Left ventricle myocardium inferior (tissue), 1 donor: ENCODE measurements around the gene GORASP1. TPM values are rescaled to one million over a fixed set of nuclear protein-coding genes. Genes with fewer than 3 reads are reported as not detected.

Experiments
- DNase-seq: peaks from one replicate; pipeline ENCODE4 v3.0.0-alpha.2; 2020
- H3K27ac ChIP-seq: fragments of 200-600 bp; replicated peaks from 2 replicates; pipeline ENCODE4 v1.8.0; 2021
- H3K27me3 ChIP-seq: fragments of 200-600 bp; 2 replicates; pipeline ENCODE4 v1.8.0; 2021; ENCODE audit warnings: low read depth
- H3K36me3 ChIP-seq: fragments of 200-600 bp; 2 replicates; pipeline ENCODE4 v1.8.0; 2021
- H3K4me1 ChIP-seq: fragments of 200-600 bp; 2 replicates; pipeline ENCODE4 v1.8.0; 2021
- H3K4me3 ChIP-seq: fragments of 200-600 bp; 2 replicates; pipeline ENCODE4 v1.8.0; 2021; ENCODE audit warnings: mild to moderate bottlenecking, moderate library complexity
- H3K9me3 ChIP-seq: fragments of 200-600 bp; replicated peaks from 2 replicates; pipeline ENCODE4 v1.8.0; 2021
- CTCF ChIP-seq: fragments of 200-600 bp; IDR thresholded peaks from 2 replicates; pipeline ENCODE4 v1.8.0; 2021; ENCODE audit warnings: antibody characterized with exemption, mild to moderate bottlenecking, borderline replicate concordance
- intact Hi-C: fragments of 100-400 bp; cut with micrococcal nuclease; formaldehyde crosslinking; loops from one replicate; pipeline ENCODE4 v1.11.0; 2022
- total RNA-seq: library from RNA; stranded (reverse); fragmentation: NEBNext Ultra II Directional; extraction: Animal tissue kit (Norgen Biotek cat#: 25700); gene quantifications from one replicate; pipeline ENCODE4 v1.2.1, GENCODE V29; 2021
- donor health status: DM: no; HTN: yes; CAD: no; lungs with severe emphysema.

Gene GORASP1
- total RNA-seq, 1 donor from 2014 or later, result 54.0 TPM

DNA sequence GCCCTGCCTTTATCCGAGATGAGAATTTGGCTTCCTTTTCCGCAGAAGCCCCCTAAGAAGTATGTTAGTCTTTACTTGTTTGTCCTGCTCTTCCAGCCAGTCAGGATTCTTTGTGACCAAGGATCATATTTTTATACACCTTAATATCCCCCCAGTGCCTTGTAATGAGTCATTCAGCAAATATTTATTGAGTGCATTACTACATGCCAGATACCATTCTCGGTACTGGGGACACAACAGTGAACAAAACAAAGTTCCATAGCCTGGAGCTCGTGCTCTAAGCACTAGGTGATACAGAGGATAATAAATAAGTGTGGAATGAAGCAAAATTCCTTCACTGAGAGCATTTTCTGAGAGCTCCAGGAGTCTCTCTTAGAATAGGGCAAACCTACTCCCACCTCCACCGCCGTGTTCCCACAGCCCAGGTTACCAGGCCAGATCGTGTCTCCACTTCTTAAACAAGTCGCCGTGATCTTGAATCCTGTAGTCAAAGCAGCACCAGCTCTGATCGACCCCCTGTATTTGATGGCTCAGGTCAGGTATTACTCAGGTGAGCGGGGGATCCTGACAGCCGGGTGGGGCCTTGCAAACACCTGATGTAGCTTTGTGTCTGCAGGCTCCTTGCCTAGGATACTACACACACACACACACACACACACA, 18.5 kb upstream of the GORASP1 start:
- DNase-seq, result no peak
- Histone ChIP-seq H3K27me3 (no peaks in the 10 kb centered on the region), H3K4me1 (peaks cover 11% of the 10 kb centered on the region), H3K9me3 (no peaks in the 10 kb centered on the region), H3K36me3 (no peaks in the 10 kb centered on the region), H3K4me3 (no peak overlapping the region), H3K27ac (no peak overlapping the region)
- intact Hi-C loops, result loop anchor here (5.0 kb wide), 1 partner anchor 161 kb away; no protein-coding TSS in a partner anchor
- TF ChIP-seq CTCF, result no peak

DNA sequence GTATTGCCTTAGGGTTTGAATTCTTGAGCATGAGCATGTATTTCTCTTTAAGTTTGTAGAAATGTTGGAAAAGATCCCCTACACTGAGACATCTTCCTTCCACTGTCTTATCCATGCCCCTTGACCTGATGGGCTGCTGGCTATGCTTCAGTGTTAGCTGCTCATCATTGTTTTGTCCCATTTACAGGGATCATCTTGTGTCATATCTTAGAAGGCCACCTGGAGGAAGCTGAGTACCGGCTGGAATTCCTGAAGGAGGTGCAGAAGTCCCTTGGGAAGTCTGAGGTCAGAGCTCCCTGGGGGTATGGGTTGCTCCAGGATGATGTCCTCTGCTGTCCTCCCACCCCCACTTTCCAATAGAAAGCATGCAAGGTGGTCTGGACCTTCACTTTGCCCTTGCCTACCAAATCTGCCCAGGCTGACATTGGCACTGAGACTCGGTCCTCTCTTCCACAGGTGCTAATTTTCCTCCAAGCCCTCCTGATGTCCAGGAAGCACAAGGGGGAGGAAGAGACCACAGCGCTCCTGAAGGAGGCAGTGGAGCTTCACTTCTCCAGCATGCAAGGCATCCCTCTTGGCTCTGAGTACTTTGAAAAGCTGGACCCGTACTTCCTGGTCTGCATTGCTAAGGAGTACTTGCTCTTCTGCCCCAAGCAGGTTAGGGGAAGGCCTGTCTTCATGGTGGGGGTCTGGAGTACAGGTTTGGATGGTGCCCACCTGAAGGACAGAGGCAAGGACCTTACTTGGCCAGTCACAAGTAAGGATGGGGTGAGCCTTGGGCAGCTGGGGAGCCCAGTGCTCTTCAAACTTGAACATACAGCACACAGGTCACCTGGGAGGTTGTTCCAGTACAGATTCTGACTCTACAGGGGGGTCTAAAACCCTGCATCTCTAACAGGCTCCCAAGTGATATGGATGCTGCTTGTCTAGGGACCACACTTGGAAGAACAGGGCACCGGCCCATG, 17.7 kb upstream of the GORASP1 start:
- Histone ChIP-seq H3K4me3 (no peak overlapping the region), H3K27me3 (no peaks in the 10 kb centered on the region), H3K9me3 (no peaks in the 10 kb centered on the region), H3K36me3 (no peaks in the 10 kb centered on the region), H3K4me1 (peaks cover 11% of the 10 kb centered on the region), H3K27ac (no peak overlapping the region)
- peak; percentile 35 for TF ChIP-seq CTCF
- no peak for DNase-seq
- intact Hi-C loops, result loop anchor here (5.0 kb wide), 1 partner anchor 162 kb away; no protein-coding TSS in a partner anchor

DNA sequence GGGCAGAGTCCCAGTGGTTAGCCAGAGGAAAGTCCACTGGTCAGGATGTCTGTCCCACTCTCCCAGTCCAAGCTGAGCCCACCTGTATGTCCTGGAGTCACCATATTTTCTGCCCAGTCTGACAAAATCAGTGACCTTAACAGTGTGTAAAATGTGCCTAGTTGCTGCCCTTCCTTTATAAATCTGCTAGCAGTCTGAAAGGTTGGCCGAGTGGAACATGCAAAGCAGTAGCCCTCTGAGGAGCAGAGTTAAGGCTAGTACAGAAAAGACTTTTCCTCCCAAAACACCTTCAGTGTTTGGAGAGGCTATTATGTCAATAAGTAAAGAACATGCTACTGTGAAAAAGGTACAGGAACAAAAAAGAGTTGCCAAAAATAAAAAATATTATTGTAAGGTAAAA, 15.4 kb upstream of the GORASP1 start:
- no peak for TF ChIP-seq CTCF

DNA sequence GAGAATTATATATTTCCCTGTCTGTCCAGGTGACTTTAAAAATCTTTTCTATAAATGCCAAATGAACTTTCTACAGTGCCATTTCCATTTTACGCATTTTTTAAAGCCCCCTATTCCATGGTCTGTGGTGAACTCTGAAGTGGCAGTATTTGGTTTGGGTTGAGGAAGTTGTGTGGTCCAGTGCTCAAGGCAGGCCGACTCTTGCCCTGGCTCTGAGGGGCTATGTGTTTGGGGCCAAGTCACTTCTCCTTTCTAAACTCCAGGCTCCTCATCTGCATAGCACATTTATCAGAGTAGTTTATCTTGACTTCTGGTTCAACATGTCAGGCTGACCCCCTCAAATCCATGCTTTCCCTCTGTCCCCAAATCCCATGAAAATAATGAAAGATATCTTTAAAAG, 14.2 kb upstream of the GORASP1 start:
- Histone ChIP-seq H3K4me3 (no peak overlapping the region), H3K9me3 (no peaks in the 10 kb centered on the region), H3K27ac (no peak overlapping the region), H3K4me1 (peaks cover 11% of the 10 kb centered on the region), H3K36me3 (peaks cover 6% of the 10 kb centered on the region), H3K27me3 (no peaks in the 10 kb centered on the region)
- no peak for TF ChIP-seq CTCF
- DNase-seq, result no peak
- intact Hi-C loops, result no loop called here

More for the DNA sequence above, 15.4 kb upstream of the GORASP1 start:
- H3K36me3 ChIP-seq, result peaks cover 6% of the 10 kb centered on the region
- H3K9me3 ChIP-seq, result no peaks in the 10 kb centered on the region
- H3K4me1 ChIP-seq, result peaks cover 15% of the 10 kb centered on the region
- no peak overlapping the region for H3K27ac ChIP-seq
- no peak overlapping the region for H3K4me3 ChIP-seq
- no peak for DNase-seq
- intact Hi-C loops, result no loop called here
- H3K27me3 ChIP-seq, result no peaks in the 10 kb centered on the region

GRCh38 chr3:39118931-39119660, 11.7 kb upstream of the GORASP1 start:
- intact Hi-C loops, result no loop called here
- no peak overlapping the region for H3K4me3 ChIP-seq
- TF ChIP-seq CTCF, result no peak
- H3K4me1 ChIP-seq, result peaks cover 7% of the 10 kb centered on the region
- H3K9me3 ChIP-seq, result no peaks in the 10 kb centered on the region
- no peaks in the 10 kb centered on the region for H3K27me3 ChIP-seq
- no peak for DNase-seq
- peaks cover 6% of the 10 kb centered on the region for H3K36me3 ChIP-seq
- no peak overlapping the region for H3K27ac ChIP-seq
